Astrocyte (in vitro differentiated cells and primary cell): ENCODE data around the gene ADAMTS17. TPM values are rescaled to one million over a fixed set of nuclear protein-coding genes. Genes with fewer than 3 reads are reported as not detected.

ENCODE experiments used
- DNase-seq: peaks from one replicate; pipeline ENCODE4 v3.0.0-alpha.2; 2010; ENCODE audit warnings: low read depth
- FAIRE-seq: peaks from 2 replicates; lab custom pipeline; 2011; peaks lifted over from hg19 to GRCh38; lab: Jason Lieb, UNC
- H2AFZ ChIP-seq: 2 replicates; pipeline ENCODE4 v1.6.0; 2012; ENCODE audit warnings: low read depth, low read length, inconsistent platforms
- H3K27ac ChIP-seq: 2 replicates; pipeline ENCODE4 v1.5.1; 2011; ENCODE audit warnings: low read depth, low read length, inconsistent platforms
- H3K27me3 ChIP-seq: 2 replicates; pipeline ENCODE4 v1.6.0; 2011; ENCODE audit warnings: low read length, inconsistent platforms; ENCODE audit not compliant: insufficient read depth
- H3K36me3 ChIP-seq: 2 replicates; pipeline ENCODE4 v1.5.1; 2011; ENCODE audit warnings: low read length, inconsistent platforms; ENCODE audit not compliant: insufficient read depth
- H3K4me1 ChIP-seq: 2 replicates; pipeline ENCODE4 v1.5.1; 2011; ENCODE audit warnings: low read length, inconsistent platforms; ENCODE audit not compliant: insufficient read depth
- H3K4me2 ChIP-seq: 2 replicates; pipeline ENCODE4 v1.6.0; 2012; ENCODE audit warnings: low read length, inconsistent platforms
- H3K4me3 ChIP-seq: 2 replicates; pipeline ENCODE4 v1.5.1; 2011; ENCODE audit warnings: low read depth, mild to moderate bottlenecking, low read length, inconsistent platforms; ENCODE audit not compliant: insufficient read depth
- H3K79me2 ChIP-seq: 2 replicates; pipeline ENCODE4 v1.6.0; 2012; ENCODE audit warnings: mild to moderate bottlenecking, low read length, inconsistent platforms; ENCODE audit not compliant: insufficient read depth
- H3K9ac ChIP-seq: 2 replicates; pipeline ENCODE4 v1.6.0; 2012; ENCODE audit warnings: mild to moderate bottlenecking, low read length, inconsistent platforms
- H3K9me3 ChIP-seq: 2 replicates; pipeline ENCODE4 v1.5.1; 2012; ENCODE audit warnings: low read depth, mild to moderate bottlenecking, low read length, inconsistent platforms; ENCODE audit not compliant: insufficient read depth
- H4K20me1 ChIP-seq: 2 replicates; pipeline ENCODE4 v1.6.0; 2012; ENCODE audit warnings: low read length, inconsistent platforms; ENCODE audit not compliant: insufficient read depth
- H3K27ac Mint-ChIP-seq: one replicate; pipeline ENCODE4 v1.8.0; 2021; ENCODE audit warnings: mild to moderate bottlenecking, mixed read lengths; ENCODE audit not compliant: unreplicated experiment
- H3K27me3 Mint-ChIP-seq: one replicate; pipeline ENCODE4 v1.8.0; 2021; ENCODE audit warnings: low read depth, mixed read lengths; ENCODE audit not compliant: unreplicated experiment
- H3K36me3 Mint-ChIP-seq: one replicate; pipeline ENCODE4 v1.8.0; 2021; ENCODE audit warnings: low read depth, mixed read lengths; ENCODE audit not compliant: unreplicated experiment
- H3K4me1 Mint-ChIP-seq: one replicate; pipeline ENCODE4 v1.8.0; 2021; ENCODE audit warnings: low read depth, mixed read lengths; ENCODE audit not compliant: unreplicated experiment
- H3K4me3 Mint-ChIP-seq: one replicate; pipeline ENCODE4 v1.8.0; 2021; ENCODE audit warnings: mild to moderate bottlenecking, moderate library complexity, mixed read lengths; ENCODE audit not compliant: unreplicated experiment
- H3K9me3 Mint-ChIP-seq: one replicate; pipeline ENCODE4 v1.8.0; 2021; ENCODE audit warnings: mild to moderate bottlenecking, mixed read lengths; ENCODE audit not compliant: unreplicated experiment
- EZH2 ChIP-seq: IDR thresholded peaks from 2 replicates; pipeline ENCODE4 v1.6.1; 2012; ENCODE audit warnings: mild to moderate bottlenecking, low read length, inconsistent platforms; ENCODE audit not compliant: insufficient read depth
- total RNA-seq: library from RNA; stranded (reverse); gene quantifications from 2 replicates; pipeline ENCODE4 v1.2.1, GENCODE V29; 2021
- TF ChIP-seq, protein P1 (sequence below): IDR thresholded peaks from 2 replicates; pipeline ENCODE4 v1.5.1; 2011; ENCODE audit warnings: low read depth, mild to moderate bottlenecking, inconsistent platforms, low read length, moderate library complexity; ENCODE audit not compliant: insufficient read depth

ADAMTS17 gene
- total RNA-seq, 1 donor from 2014 or later = 0.27 TPM

- DNase-seq (peak; percentile 66), FAIRE-seq (no peak)
- H3K9me3 ChIP-seq = no peaks in the 10 kb centered on the region
- Mint-ChIP-seq H3K27ac (no peak overlapping the region), H3K4me3 (no peak overlapping the region), H3K36me3 (no peaks in the 10 kb centered on the region), H3K4me1 (no peaks in the 10 kb centered on the region), H3K27me3 (peaks cover 29% of the 10 kb centered on the region), H3K9me3 (no peaks in the 10 kb centered on the region)
- TF ChIP-seq, protein P1, sequence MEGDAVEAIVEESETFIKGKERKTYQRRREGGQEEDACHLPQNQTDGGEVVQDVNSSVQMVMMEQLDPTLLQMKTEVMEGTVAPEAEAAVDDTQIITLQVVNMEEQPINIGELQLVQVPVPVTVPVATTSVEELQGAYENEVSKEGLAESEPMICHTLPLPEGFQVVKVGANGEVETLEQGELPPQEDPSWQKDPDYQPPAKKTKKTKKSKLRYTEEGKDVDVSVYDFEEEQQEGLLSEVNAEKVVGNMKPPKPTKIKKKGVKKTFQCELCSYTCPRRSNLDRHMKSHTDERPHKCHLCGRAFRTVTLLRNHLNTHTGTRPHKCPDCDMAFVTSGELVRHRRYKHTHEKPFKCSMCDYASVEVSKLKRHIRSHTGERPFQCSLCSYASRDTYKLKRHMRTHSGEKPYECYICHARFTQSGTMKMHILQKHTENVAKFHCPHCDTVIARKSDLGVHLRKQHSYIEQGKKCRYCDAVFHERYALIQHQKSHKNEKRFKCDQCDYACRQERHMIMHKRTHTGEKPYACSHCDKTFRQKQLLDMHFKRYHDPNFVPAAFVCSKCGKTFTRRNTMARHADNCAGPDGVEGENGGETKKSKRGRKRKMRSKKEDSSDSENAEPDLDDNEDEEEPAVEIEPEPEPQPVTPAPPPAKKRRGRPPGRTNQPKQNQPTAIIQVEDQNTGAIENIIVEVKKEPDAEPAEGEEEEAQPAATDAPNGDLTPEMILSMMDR = no peak
- no peak for TF ChIP-seq EZH2
- H3K27me3 ChIP-seq = no peaks in the 10 kb centered on the region
- no peaks in the 10 kb centered on the region for H3K36me3 ChIP-seq
- no peaks in the 10 kb centered on the region for H3K4me1 ChIP-seq
- H3K79me2 ChIP-seq = no peaks in the 10 kb centered on the region
- H2AFZ ChIP-seq = no peak overlapping the region
- no peak overlapping the region for H3K4me2 ChIP-seq
- no peaks in the 10 kb centered on the region for H4K20me1 ChIP-seq
- no peak overlapping the region for H3K4me3 ChIP-seq
- H3K9ac ChIP-seq = no peak overlapping the region
- no peak overlapping the region for H3K27ac ChIP-seq
Observed at GRCh38 chr15:99976811-99977271, 364.9 kb downstream of the ADAMTS17 start.

DNA sequence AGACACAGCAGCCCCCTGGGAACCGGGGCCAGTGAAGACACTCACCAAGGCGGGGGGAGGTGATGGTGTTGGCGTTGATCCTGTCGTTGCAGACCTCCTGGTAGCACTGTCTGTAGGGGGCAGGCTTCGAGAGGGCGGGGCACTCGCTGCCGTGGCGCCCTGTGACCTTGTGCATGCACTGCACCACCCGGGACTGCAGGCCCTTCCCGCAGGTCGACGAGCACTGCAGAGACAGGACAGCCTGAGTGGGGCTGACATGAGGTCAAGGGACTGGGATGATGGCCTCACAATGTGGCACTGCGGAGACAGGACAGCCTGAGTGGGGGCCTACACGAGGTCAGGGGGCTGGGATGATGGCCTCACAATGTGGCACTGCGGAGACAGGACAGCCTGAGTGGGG, 365.8 kb downstream of the ADAMTS17 start:
- Histone ChIP-seq H3K27me3 (no peaks in the 10 kb centered on the region), H3K36me3 (no peaks in the 10 kb centered on the region), H3K4me3 (no peak overlapping the region), H3K9ac (no peak overlapping the region), H3K27ac (no peak overlapping the region), H3K4me2 (no peak overlapping the region), H3K4me1 (no peaks in the 10 kb centered on the region), H3K79me2 (no peaks in the 10 kb centered on the region), H2AFZ (no peak overlapping the region), H4K20me1 (no peaks in the 10 kb centered on the region), H3K9me3 (no peaks in the 10 kb centered on the region)
- FAIRE-seq (no peak), DNase-seq (no peak)
- H3K4me1 Mint-ChIP-seq = no peaks in the 10 kb centered on the region
- no peak overlapping the region for H3K27ac Mint-ChIP-seq
- no peaks in the 10 kb centered on the region for H3K9me3 Mint-ChIP-seq
- no peak for TF ChIP-seq EZH2
- TF ChIP-seq, protein P1 = no peak
- no peak overlapping the region for H3K4me3 Mint-ChIP-seq
- no peaks in the 10 kb centered on the region for H3K36me3 Mint-ChIP-seq
- H3K27me3 Mint-ChIP-seq = peaks cover 30% of the 10 kb centered on the region

DNA sequence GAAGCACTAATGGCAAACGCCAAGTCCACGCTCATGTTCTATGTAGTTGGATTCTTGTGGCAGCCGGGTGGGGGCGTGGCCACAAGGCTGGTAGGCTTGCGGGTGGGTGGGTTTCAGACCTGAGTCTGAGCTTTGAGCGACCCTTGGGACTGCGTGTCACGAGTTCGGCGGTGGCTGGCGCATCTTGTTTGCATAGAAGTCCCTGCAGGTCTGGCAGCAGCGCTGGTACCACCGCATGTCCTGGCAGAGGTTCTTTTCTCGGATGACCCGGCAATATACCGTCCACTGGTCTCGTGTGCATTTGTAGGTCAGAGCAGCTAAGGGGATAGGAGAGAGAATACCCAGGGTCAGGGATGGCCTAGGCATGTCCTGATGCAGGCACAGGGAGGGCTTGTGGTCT, 367.5 kb downstream of the ADAMTS17 start:
- Histone ChIP-seq H3K79me2 (no peaks in the 10 kb centered on the region), H3K4me1 (no peaks in the 10 kb centered on the region), H3K36me3 (no peaks in the 10 kb centered on the region), H2AFZ (no peak overlapping the region), H4K20me1 (no peaks in the 10 kb centered on the region), H3K4me2 (no peak overlapping the region), H3K9me3 (no peaks in the 10 kb centered on the region), H3K27ac (no peak overlapping the region), H3K4me3 (no peak overlapping the region), H3K27me3 (no peaks in the 10 kb centered on the region), H3K9ac (no peak overlapping the region)
- Mint-ChIP-seq H3K9me3 (peaks cover 2% of the 10 kb centered on the region), H3K4me1 (no peaks in the 10 kb centered on the region), H3K36me3 (no peaks in the 10 kb centered on the region), H3K27me3 (peaks cover 35% of the 10 kb centered on the region), H3K4me3 (no peak overlapping the region), H3K27ac (no peak overlapping the region)
- FAIRE-seq (no peak), DNase-seq (no peak)
- TF ChIP-seq, protein P1 = no peak
- no peak for TF ChIP-seq EZH2
